BLaER1 (cell line): Measurements from ENCODE around the gene PEF1.
A peak's percentile ranks its signal among the peaks of the same experiment; 100 is the strongest.

Experiments used
- H3K27ac ChIP-seq: shearing (Covaris generic); formaldehyde crosslinking; 2 replicates; pipeline ENCODE4 v1.8.1; 2022
- H3K27me3 ChIP-seq: shearing (Covaris generic); formaldehyde crosslinking; 2 replicates; pipeline ENCODE4 v1.8.1; 2022
- H3K36me3 ChIP-seq: shearing (Covaris generic); formaldehyde crosslinking; 2 replicates; pipeline ENCODE4 v1.8.1; 2022
- H3K4me1 ChIP-seq: shearing (Covaris generic); formaldehyde crosslinking; 2 replicates; pipeline ENCODE4 v1.8.1; 2022
- H3K4me2 ChIP-seq: shearing (Covaris generic); formaldehyde crosslinking; 2 replicates; pipeline ENCODE4 v1.8.1; 2022
- H3K4me3 ChIP-seq: shearing (Covaris generic); formaldehyde crosslinking; 2 replicates; pipeline ENCODE4 v1.8.1; 2022
- H3K9ac ChIP-seq: shearing (Covaris generic); formaldehyde crosslinking; 2 replicates; pipeline ENCODE4 v1.8.1; 2022
- H3K9me3 ChIP-seq: shearing (Covaris generic); formaldehyde crosslinking; 2 replicates; pipeline ENCODE4 v1.8.1; 2022
- H4K20me1 ChIP-seq: shearing (Covaris generic); formaldehyde crosslinking; 2 replicates; pipeline ENCODE4 v1.8.1; 2022
- Cebpa-rat ChIP-seq: shearing (Covaris generic); IDR thresholded peaks from 2 replicates; pipeline ENCODE4 v1.8.1; 2022

Gene PEF1

DNA sequence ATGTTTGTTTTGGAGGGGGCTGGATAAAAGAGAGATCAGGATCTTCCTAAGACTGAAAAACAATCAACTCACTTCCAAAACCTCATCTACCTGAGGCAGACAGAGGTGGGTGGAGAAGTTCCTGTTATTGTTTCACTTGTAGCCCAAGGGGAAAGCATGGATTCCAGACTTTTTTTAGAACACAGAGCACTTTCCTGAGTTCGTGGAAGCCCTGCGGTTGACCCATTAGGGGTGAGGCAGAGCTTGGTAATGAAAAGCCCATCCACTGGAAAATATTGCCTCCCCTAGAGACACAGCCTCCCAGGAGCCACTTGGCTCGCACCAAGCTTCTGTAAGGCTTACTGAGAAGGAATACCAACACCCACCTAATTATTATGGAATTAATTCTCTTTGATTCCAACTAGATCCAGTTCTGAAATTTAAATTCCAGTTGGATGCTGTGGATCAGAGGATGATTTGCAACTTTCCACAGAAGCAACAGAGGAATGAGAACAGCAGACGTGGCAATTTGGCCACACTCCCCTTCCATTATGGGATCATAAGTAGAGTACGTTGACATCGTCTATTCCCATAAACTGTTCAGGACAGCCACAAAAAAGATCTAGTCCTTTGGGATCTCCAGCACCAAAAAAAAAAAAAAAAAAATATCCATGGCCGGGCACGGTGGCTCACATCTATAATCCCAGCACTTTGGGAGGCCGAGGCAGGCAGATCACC is 4.1 kb upstream of the PEF1 start:
- H3K27me3 ChIP-seq, result no peaks in the 10 kb centered on the region
- no peak for TF ChIP-seq Cebpa-rat

DNA sequence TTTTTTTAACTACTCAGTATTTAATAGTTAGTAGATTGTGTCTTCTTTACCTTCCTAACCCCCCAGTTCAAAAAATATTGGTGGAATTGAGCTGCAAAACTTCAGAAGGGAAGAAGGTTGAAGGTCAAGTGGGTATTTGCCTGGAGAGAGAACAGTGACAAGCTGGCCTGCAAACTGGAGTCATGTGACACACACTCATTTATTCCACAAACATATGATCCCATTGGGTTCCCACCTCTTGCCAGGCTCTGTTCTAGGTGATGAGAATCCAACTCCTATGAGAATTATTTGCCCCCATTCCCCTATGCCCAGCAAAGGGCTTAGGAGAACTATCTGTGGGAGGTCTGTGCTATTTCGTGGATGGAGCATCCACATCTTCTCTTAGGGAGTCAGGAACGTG is 3.5 kb upstream of the PEF1 start:
- Histone ChIP-seq H3K9ac (no peak overlapping the region), H3K36me3 (no peaks in the 10 kb centered on the region), H3K9me3 (no peaks in the 10 kb centered on the region), H3K4me2 (no peak overlapping the region), H3K4me1 (peaks cover 17% of the 10 kb centered on the region), H3K4me3 (no peak overlapping the region), H3K27ac (no peak overlapping the region), H4K20me1 (no peaks in the 10 kb centered on the region), H3K27me3 (no peaks in the 10 kb centered on the region)
- no peak for TF ChIP-seq Cebpa-rat

More for the DNA sequence above, 4.1 kb upstream of the PEF1 start:
- H4K20me1 ChIP-seq, result no peaks in the 10 kb centered on the region
- no peak overlapping the region for H3K4me2 ChIP-seq
- H3K27ac ChIP-seq, result no peak overlapping the region
- no peaks in the 10 kb centered on the region for H3K9me3 ChIP-seq
- H3K4me3 ChIP-seq, result no peak overlapping the region
- H3K4me1 ChIP-seq, result peaks cover 11% of the 10 kb centered on the region
- no peaks in the 10 kb centered on the region for H3K36me3 ChIP-seq
- H3K9ac ChIP-seq, result no peak overlapping the region

DNA sequence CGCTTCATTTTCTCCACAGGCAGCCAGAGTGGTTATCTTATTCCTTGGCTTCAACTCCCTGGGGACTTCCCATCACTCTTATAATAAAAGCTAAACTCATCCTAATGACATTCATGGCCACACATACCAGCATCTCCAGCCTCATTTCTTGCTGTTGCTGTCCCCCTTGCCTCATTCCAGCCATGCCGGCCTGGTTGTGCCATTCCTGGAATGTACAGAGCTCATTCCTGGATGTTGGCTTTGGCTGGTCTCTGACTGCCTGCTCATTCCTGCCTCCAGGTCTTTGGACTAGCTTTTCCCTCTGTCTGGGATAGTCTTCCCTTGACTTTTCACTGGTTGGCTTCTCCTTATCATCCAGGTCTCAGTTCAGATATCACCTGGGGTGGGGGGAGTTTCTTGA is 2.4 kb upstream of the PEF1 start:
- no peak for TF ChIP-seq Cebpa-rat
- Histone ChIP-seq H3K4me2 (no peak overlapping the region), H3K4me1 (peaks cover 20% of the 10 kb centered on the region), H3K36me3 (no peaks in the 10 kb centered on the region), H3K9ac (no peak overlapping the region), H3K9me3 (no peaks in the 10 kb centered on the region), H3K27ac (no peak overlapping the region), H4K20me1 (no peaks in the 10 kb centered on the region), H3K4me3 (no peak overlapping the region), H3K27me3 (no peaks in the 10 kb centered on the region)

DNA sequence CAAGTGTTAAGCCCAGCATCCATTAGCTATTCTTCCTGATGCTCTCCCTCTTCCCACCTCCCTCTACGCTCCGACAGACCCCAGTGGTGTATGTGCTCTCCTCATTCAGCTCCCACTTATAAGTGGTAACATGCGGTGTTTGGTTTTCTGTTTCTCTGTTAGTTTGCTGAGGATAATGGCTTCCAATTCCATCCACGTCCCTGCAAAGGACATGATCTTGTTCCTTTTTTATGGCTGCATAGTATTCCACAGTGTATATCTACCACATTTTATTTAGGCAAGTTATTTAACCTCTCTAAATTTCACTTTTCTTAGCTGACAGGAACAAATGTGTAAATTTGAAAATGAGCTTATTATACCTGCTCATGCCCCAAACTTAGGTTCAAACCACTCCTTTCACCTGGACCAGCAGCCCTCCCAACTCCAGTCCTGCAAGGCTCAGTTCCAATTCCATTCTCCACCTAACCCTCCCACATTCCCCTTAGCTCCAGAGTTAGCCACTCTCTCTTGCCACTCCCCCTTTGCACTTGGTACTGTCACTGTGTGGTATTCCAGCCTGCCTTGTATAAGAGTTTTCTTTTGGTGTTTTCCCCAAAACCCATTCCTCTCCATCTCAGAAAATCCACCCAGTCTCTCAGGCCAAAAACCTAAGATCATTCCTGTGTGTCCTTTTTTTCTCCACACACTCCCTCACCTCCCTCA is 1.7 kb upstream of the PEF1 start:
- H3K4me2 ChIP-seq, result no peak overlapping the region
- peaks cover 2% of the 10 kb centered on the region; the same call in 1 of the 2 replicates for H4K20me1 ChIP-seq
- no peak for TF ChIP-seq Cebpa-rat
- no peak overlapping the region for H3K9ac ChIP-seq
- peaks cover 21% of the 10 kb centered on the region for H3K4me1 ChIP-seq
- no peaks in the 10 kb centered on the region for H3K9me3 ChIP-seq
- H3K4me3 ChIP-seq, result no peak overlapping the region
- H3K27ac ChIP-seq, result no peak overlapping the region
- H3K36me3 ChIP-seq, result 0 out of 2 replicates have a peak, but pooled peaks cover 2% of the 10 kb centered on the region
- H3K27me3 ChIP-seq, result no peaks in the 10 kb centered on the region

DNA sequence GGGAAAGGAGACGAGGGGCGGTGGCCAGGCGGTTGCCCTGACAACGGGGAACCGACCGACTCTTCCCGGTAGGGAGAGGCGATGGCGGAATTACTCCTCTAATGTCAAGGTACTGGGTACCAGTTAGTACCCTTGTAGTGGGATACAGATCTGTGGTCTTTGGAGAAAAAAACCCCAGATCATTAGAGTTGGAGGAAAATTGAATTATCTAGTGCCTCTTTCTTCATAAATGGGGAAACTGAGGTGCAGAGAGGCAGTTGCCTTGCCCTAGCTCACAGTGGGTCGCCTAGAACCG is 545 bp upstream of the PEF1 start:
- no peaks in the 10 kb centered on the region for H3K9me3 ChIP-seq
- H4K20me1 ChIP-seq, result peaks cover 14% of the 10 kb centered on the region
- H3K36me3 ChIP-seq, result peaks cover 14% of the 10 kb centered on the region
- peak overlapping the region; percentile 79 for H3K4me3 ChIP-seq
- no peaks in the 10 kb centered on the region for H3K27me3 ChIP-seq
- H3K4me1 ChIP-seq, result peaks cover 29% of the 10 kb centered on the region
- peak overlapping the region; percentile 93 for H3K9ac ChIP-seq
- peak overlapping the region; percentile 87 for H3K27ac ChIP-seq
- peak overlapping the region; percentile 94 for H3K4me2 ChIP-seq
- TF ChIP-seq Cebpa-rat, result no peak; the same call in 1 of the 2 replicates

DNA sequence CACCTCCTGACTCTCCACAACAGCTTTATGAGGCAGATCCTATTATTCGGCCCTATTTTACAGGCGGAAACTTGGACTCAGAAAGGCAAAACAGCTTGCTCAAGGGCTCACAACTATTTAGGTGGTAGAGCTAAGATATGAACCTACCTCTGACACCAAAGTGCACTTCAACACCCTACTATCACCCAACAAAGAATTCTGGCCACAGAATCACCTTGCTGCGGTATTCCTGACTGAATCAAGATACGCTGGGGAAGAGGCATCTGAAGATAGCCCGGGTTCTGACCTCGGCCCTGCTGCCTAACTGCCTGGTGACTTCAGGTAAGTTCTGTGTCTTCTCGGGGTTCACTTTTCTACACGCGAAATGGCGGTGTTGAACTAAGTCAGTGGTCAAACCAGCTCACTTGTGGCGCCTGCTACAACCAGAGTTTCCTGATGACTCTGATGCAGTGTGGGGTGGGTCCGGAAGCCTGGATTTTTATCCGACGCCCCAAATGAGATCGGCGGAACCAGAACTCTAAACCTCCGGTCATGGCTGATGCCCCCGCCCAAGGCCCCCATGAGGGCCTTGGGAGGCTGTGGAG is 608 bp downstream of the PEF1 start:
- Histone ChIP-seq H3K27me3 (no peaks in the 10 kb centered on the region), H3K9ac (peak overlapping the region; percentile 93), H3K9me3 (no peaks in the 10 kb centered on the region), H3K36me3 (peaks cover 16% of the 10 kb centered on the region), H4K20me1 (peaks cover 26% of the 10 kb centered on the region), H3K4me1 (peaks cover 41% of the 10 kb centered on the region), H3K4me3 (peak overlapping the region; percentile 79), H3K27ac (peak overlapping the region; percentile 87), H3K4me2 (peak overlapping the region; percentile 92)
- no peak for TF ChIP-seq Cebpa-rat

DNA sequence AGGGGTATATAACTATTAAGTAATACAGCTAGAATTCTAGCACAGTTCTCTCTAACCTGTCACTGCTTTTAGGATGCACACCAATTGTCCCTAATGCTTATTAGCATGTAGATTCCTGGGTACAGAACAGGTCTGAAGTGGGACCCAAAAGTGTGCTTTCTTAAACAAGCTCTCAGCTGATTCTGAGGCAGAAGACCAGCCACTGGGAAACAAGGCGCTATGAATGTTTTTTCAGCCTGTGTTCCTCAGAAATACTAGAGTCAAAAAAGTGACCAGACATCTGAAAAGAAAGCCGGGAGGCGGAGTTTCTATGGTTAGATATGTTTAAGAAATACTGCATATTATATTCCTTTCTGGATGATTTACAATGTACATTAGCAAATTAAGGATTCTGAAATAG is 1.8 kb downstream of the PEF1 start:
- no peaks in the 10 kb centered on the region for H3K9me3 ChIP-seq
- no peak overlapping the region for H3K4me2 ChIP-seq
- 0 out of 2 replicates have a peak overlapping the region, but pooled peaks have one; percentile 2 for H3K9ac ChIP-seq
- H3K27me3 ChIP-seq, result no peaks in the 10 kb centered on the region
- H3K4me1 ChIP-seq, result peaks cover 50% of the 10 kb centered on the region
- peaks cover 16% of the 10 kb centered on the region for H3K36me3 ChIP-seq
- peaks cover 36% of the 10 kb centered on the region for H4K20me1 ChIP-seq
- no peak for TF ChIP-seq Cebpa-rat
- no peak overlapping the region for H3K4me3 ChIP-seq
- no peak overlapping the region for H3K27ac ChIP-seq

DNA sequence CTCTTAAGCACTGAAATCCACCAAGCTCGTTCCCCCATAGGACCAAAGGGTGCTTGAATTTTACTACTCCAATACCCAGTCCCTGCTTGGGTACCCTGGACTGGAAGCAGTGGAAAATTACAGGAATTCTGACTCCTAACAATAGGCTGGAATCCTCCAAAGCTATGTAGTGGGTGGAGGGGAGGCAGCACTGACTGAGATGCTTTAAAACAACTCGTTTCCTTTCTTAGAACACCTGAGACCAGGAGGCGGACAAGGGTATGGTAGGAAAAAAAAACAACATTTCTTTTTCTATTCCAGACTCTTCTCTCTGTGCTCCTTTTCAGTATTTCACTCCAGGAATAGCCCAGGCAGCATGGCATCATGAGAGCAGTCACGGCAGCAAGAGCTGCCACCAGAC is 2.3 kb downstream of the PEF1 start:
- TF ChIP-seq Cebpa-rat, result no peak
- Histone ChIP-seq H3K4me2 (no peak overlapping the region), H3K4me1 (peaks cover 50% of the 10 kb centered on the region)

DNA sequence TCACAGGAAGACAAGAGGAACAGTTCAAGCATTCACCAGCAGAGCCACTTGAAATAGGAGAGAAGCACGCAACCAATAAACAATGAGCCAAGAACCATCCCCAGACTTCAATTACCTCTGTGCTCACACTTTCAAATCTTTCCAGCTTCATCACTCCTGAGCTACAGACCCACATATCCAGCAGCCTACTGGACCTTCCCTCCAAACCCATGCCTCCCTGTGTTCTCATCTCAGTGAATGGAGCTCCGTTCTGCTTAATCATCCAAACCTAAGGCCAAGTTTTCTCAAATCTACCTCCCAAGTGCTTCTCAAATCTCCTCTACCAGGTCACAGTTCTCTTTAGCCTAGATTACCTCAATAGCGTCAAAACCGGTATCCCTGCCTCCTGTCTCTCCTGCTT is 3.7 kb downstream of the PEF1 start:
- H3K4me2 ChIP-seq, result no peak overlapping the region
- no peaks in the 10 kb centered on the region for H3K9me3 ChIP-seq
- TF ChIP-seq Cebpa-rat, result no peak
- H3K4me1 ChIP-seq, result peaks cover 55% of the 10 kb centered on the region
- no peak overlapping the region for H3K9ac ChIP-seq
- H3K4me3 ChIP-seq, result no peak overlapping the region
- H3K36me3 ChIP-seq, result peaks cover 26% of the 10 kb centered on the region
- H4K20me1 ChIP-seq, result peaks cover 55% of the 10 kb centered on the region
- H3K27ac ChIP-seq, result no peak overlapping the region
- no peaks in the 10 kb centered on the region for H3K27me3 ChIP-seq

More for the DNA sequence above, 2.3 kb downstream of the PEF1 start:
- H3K36me3 ChIP-seq, result peaks cover 16% of the 10 kb centered on the region
- H3K9ac ChIP-seq, result 0 out of 2 replicates have a peak overlapping the region, but pooled peaks have one; percentile 2
- no peak overlapping the region for H3K4me3 ChIP-seq
- H4K20me1 ChIP-seq, result peaks cover 41% of the 10 kb centered on the region
- no peak overlapping the region for H3K27ac ChIP-seq
- H3K9me3 ChIP-seq, result no peaks in the 10 kb centered on the region
- H3K27me3 ChIP-seq, result no peaks in the 10 kb centered on the region

DNA sequence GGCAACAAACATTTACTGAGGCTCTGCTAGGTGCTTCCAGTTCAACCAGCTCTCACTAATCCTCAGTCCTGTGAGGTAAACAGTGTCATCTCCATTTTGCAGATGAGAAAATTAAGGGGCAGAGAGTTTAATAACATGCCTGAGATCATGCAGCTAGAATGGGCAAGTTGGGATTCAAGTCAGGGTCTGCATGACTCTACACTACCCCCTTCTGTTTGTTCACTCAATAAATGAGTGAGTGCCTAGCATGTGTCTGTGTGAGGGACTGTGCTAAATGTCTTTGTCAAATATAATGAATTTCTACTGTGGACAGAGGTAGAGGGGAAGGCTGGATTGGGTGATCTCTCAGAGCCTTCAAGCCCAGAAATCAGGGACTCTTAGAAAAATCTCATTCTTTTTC is 4.5 kb downstream of the PEF1 start:
- Histone ChIP-seq H3K36me3 (peaks cover 34% of the 10 kb centered on the region), H3K4me3 (no peak overlapping the region), H3K27me3 (no peaks in the 10 kb centered on the region), H3K4me2 (no peak overlapping the region), H4K20me1 (peaks cover 63% of the 10 kb centered on the region), H3K4me1 (peaks cover 47% of the 10 kb centered on the region), H3K27ac (no peak overlapping the region), H3K9ac (no peak overlapping the region), H3K9me3 (no peaks in the 10 kb centered on the region)
- TF ChIP-seq Cebpa-rat, result no peak
